HG03457 (cell line): Measurements from ENCODE around the gene ADGRG3.
"Not testable (repeated sequence)": the region's sequence is repeated elsewhere in the genome, so short reads cannot be mapped to it uniquely, and the experiment has no call there.

Experiments
- ATAC-seq: cut with Tn5 transposase; IDR thresholded peaks from one replicate; pipeline ENCODE4 v1.9.1; 2021; ENCODE audit warnings: moderate number of reproducible peaks; ENCODE audit not compliant: unreplicated experiment

ADGRG3 gene

DNA sequence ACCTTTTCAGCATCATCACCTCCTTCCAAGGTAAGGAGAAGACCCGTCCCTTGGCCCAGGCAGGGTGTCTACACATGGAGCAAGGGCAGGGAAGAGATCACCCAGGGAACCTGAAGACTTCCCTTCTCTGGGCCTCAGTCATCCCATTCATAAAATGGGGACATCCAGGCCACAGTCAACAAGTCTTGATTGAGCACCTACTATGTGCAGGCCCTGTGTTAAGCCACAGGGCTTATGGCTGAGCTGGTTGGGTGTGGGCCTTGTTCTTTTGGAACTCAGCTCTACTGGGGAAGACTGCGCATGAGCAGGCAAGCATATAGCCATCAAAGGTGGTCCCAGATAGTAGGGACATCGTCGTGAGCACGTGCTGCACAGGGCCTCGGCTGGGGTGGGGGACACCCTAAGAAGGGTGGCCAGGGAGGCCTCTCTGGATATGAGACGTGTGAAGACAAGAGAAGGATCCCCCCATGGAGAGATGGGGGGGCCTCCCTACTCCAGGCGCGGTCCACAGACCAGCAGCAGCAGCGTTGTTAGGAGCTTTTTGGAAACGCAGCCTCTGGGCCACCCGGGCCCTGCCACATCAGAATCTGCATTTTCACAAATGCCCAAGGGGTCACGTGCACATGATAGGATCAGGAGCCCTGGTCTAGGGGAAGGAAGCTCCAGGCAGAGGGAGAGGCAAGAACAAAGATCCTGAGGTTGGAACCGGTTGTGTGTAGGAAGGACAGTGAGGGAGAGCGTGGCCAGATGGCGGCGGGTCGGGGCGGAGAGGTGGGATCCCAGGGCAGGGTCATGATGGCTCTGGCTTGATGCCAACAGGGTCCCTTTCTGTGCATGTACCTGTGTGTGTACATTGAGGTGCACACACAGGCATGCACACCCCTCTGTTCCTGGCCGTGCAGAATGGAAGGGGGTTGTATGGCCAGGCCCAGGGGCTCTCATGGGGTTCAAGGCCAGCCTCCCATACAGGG, 5.9 kb upstream of the ADGRG3 start:
- no peak for ATAC-seq

DNA sequence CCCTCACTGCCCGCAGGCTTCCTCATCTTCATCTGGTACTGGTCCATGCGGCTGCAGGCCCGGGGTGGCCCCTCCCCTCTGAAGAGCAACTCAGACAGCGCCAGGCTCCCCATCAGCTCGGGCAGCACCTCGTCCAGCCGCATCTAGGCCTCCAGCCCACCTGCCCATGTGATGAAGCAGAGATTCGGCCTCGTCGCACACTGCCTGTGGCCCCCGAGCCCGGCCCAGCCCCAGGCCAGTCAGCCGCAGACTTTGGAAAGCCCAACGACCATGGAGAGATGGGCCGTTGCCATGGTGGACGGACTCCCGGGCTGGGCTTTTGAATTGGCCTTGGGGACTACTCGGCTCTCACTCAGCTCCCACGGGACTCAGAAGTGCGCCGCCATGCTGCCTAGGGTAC, 4.7 kb upstream of the ADGRG3 start:
- no peak for ATAC-seq

DNA sequence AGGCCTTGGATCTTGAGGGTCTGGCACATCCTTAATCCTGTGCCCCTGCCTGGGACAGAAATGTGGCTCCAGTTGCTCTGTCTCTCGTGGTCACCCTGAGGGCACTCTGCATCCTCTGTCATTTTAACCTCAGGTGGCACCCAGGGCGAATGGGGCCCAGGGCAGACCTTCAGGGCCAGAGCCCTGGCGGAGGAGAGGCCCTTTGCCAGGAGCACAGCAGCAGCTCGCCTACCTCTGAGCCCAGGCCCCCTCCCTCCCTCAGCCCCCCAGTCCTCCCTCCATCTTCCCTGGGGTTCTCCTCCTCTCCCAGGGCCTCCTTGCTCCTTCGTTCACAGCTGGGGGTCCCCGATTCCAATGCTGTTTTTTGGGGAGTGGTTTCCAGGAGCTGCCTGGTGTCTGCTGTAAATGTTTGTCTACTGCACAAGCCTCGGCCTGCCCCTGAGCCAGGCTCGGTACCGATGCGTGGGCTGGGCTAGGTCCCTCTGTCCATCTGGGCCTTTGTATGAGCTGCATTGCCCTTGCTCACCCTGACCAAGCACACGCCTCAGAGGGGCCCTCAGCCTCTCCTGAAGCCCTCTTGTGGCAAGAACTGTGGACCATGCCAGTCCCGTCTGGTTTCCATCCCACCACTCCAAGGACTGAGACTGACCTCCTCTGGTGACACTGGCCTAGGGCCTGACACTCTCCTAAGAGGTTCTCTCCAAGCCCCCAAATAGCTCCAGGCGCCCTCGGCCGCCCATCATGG, 4.0 kb upstream of the ADGRG3 start:
- ATAC-seq = no peak

DNA sequence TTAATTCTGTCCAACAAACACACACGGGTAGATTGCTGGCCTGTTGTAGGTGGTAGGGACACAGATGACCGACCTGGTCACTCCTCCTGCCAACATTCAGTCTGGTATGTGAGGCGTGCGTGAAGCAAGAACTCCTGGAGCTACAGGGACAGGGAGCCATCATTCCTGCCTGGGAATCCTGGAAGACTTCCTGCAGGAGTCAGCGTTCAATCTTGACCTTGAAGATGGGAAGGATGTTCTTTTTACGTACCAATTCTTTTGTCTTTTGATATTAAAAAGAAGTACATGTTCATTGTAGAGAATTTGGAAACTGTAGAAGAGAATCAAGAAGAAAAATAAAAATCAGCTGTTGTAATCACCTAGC, 3.5 kb upstream of the ADGRG3 start:
- ATAC-seq = no peak

DNA sequence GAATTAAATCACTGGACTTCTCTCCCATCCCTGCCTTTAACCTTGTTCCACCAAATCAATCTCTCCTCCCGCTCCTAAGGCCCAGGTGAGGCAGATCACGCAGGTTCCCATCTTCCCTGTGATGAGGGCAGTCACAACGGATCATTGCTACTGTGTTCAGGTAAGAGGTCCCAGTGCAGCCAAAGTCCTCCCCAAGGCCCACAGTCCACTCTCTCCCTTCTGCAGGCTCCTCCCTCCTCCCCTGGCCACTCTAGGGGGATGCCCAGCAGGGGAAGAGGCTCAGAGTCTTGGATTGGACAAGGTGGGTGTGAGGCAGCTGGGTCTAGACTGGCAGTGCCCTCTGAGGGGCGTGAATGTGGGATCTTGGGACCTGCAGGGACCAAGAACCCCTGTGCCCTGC, 2.6 kb upstream of the ADGRG3 start:
- ATAC-seq = no peak

DNA sequence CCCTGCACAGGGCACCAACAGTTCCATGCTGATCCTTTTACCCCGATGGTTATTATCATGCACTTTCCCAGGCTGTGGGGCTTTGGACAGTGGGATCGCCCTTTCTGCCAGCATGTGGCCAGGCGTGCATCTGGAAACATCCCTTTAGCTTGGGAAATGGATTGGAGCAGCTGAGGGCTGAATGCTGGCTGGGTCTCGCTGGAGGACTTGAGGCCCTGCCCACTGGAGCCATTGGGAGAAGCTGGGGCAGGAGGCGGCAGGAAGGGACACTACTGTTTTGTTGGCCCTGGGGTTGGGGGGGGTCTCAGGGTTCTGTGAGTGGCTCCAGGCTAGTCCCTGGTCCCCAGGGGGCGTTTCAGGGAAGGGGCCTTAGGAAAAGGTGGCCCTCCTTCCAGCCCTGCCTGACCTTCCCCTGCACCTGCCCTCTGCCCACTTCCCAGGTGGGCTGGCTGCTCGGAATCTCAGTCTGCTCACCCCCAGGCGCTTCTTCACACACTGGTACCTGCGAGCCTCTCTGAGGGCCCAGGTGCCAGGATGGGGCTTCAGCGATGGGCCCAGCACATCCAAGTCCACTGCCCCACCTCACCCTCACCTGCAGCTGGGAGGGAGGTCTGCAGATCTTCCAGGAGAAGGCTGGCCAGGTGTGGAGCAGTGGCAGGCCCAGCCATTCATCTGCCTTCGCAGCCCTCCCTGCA, 1.6 kb upstream of the ADGRG3 start:
- no peak for ATAC-seq

DNA sequence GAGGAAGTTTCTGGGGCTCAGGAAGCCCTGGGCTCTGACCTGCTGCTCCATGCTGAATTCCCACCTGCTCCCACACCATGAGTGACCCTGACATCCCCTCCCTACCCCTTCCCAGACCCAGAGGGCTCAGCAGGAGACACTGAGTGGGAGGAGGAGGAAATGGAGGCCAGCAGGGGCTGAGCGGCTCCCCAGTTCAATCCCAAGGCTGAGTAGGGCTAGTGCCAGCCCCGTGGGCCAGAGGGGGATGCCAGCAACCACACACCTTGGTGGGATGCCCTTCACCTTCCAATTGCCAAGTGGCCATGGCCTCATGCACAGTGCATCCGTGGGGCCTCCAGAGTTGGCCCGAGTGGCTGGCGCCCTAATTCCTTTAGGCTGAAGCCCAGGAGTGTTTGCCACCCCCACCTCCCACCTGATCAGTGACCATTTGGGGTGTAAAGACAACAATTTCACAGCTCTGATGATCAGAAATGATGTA, 1.0 kb upstream of the ADGRG3 start:
- ATAC-seq = no peak

DNA sequence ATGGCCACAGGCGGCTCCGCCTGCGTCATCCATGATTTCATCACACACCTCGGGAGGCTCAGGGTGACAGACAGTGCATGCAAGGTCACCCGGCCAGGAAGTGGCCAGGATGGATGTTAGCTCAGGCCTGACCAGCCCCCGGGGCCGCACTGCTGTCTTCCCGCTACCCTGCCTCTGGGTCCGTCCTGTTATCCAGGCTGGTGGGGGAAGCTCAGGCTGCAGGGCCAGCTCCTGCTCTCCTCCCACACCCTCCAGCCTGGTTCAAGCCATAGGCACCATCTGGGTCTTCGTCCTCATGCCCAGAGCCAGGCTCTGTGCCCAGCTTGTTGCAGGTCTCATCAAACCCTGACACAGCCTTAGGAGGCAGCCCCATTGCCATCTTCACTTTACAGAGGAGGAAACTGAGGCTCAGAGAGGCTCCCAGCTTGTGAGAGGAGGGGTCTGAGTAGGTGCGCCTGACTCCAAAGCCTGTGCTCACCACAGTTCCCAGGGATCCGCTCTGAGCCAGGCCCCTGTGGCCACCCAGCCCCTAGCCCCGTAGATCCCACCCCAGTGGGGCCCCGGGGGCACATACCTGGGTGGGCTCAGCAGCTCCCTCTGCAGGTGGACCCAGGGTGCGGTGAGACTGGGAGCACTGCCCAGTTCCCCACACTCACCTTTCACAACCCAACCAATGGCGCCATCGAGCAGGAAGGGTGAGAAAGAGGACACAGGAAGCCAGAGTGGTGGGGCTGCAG, 412 bp upstream of the ADGRG3 start:
- ATAC-seq = no peak

DNA sequence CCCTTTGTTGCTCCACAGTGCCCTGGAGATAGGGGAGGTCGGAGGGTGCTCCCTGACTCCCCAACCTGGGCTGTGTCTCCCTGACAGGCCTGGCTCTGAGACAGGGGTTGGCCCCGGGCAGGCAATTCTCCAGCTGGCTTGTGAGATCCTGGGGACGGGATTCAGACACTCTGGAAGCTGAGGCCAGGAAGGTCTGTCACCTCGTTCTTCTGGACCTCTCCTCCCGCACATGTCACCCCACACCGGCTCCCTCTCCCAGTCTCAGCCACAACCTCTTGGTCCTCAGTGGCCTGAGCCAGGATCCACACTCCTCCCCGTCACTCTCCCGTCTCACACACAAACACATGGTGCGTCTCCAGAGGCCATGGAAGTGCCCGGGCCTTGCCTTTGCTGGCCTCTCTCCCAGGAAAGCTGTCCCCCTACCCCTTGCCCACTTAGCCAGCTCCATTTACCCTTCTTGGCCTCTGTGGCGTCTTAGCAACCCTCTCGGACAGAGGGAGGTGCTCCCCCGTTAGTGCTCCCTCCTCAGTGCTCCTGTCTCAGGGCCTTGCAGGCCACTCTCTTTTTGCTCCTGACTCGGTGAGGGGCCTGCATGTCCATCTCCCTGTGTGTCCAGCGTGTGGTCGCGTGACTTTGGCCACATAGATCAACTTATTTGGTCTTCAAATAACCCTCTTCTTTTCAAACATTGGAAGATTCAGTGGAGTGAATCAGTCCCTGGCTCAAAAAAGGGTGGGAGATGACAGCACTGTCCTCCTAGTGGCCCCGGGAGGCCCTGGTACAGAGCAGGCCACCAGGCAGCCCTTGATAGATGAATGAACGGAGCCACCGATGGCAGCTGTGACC, 747 bp downstream of the ADGRG3 start:
- no peak for ATAC-seq

DNA sequence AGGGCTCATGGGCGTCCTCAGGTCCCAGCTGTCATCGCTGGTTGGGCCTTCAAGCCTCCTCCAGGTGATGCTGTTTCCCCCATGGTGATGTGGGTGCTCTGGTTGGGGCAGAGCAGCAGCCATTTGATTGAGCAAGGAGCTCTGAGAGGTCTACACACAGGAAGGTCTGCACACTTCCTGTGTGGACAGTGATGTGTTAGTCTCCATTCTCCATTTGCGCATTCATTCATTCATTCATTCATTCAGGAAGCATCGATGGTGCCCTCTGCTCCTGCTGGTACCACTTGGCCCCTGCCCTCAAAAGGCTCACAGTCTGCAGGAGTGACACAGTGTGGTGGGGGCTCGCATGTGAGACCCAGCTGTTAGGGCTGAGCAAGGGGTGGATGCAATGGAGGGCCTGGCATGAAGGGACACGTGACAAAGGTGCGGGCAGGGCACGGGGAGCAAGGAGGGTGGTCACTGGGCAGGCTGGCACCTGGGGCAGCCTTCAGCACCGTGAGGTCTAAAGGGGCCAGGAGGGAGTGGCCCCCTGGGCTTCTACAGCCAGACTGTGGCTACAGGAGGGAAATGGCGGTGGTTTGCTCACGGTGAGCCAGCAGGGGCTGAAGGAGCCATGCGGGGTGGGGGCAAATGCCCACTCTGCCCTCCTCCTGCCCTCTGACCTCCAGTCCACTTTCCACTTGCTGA, 1.5 kb downstream of the ADGRG3 start:
- no peak for ATAC-seq

DNA sequence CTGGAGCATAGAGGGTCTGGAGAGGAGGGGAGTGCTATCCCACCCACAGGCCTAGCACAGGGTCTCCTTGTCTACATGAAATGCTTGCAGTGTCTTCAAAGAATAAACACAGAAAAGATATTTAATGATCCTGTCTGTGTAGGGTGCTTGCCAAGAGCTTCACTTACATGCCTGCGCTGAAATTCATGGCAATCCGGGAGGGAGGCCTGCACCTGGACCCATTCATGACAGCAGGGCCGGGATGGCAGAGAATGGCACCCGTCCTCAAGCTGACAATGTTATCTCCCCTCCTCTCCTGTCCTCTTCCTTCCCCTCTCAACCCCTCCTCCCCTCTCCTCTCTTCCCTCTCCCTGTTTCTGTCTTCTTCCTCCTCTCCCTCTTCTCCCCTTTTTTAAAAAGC, 2.1 kb downstream of the ADGRG3 start:
- ATAC-seq = no peak

DNA sequence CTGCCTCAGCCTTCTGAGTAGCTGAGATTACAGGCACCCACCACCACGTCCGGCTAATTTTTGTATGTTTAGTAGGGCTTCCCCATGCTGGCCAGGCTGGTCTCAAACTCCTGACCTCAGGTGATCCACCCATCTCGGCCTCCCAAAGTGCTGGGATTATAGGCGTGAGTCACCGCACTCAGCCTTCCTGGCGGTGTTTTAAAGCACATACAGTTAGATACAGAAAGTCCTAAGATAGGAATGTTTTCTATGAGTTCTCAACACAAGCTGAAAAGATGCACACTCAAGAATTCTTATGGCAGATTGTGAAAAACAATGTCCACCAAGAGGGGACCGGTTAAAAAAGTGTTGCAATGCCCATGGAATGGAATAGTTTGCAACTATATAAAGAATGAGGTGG, 3.3 kb downstream of the ADGRG3 start:
- ATAC-seq = not testable (repeated sequence)

DNA sequence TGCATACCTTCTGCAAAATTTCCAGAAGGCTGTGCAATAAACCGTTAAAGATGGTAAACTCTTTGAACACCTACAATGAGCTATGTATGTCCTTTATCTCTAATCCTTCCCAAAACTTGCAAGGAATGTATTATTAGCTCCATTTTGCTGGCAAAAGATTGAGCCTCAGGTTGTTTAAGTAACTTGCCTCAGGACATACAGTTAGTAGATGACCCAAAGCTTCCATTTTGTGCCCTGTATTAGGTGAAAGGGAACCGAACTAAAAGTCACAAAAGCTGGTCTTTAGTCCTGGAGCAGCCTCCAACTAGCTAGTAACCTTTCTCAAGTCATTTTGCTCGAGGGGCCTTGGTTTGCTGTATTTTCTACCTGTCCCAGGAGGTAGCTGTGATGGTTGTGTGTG, 4.3 kb downstream of the ADGRG3 start:
- ATAC-seq = no peak

DNA sequence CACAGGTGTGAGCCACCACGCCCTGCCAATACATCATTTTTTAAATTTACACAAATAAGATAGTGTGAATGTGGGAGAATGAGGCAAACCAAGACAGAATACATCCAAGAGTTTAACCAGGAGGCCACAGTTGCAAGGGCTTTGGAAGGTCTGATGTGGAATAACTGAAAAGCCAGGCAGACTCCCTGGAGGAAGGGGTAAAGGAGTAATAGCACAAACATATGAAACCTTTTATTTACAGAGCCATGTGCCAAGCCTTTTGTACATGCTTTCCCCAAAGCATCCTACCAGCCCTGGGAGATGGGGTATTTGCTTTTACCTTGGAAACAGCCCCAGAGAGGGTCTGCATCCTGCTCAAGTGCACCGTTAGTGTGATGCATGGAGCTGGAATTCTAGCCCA, 4.7 kb downstream of the ADGRG3 start:
- no peak for ATAC-seq

DNA sequence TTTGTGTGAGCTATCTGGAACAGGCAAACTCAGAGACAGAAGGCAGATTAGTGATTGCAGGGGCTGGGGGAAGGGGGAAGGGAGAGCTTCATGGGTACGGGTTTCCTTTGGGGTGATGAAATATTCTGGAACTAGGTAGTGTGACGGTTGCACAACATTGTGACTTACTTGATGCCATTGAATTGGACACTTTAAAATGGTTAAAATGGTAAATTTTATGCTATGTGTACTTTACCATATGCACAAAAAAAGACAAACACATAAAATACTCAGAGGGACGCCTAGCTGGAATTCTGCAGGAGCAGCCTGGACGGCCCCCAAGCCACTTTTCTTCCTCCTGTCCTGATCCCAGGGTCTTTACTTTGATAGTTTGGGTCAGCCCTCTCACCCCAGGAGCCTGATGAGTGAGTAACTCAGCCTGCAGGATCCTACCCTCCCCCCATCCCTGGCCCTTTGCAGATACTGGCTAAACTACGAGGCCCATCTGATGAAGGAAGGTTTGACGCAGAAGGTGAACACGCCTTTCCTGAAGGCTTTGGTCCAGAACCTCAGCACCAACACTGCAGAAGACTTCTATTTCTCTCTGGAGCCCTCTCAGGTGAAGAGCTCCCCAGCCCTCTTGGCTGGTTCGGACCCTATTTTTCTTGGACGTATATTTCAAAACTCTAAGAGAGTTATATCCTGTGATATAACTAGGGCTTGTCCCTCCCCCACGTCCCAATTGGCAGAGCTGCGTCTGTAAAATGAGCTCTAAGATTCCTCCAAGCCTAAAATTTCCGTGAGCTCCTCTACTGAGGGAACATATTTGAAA, 7.8 kb downstream of the ADGRG3 start:
- no peak for ATAC-seq

DNA sequence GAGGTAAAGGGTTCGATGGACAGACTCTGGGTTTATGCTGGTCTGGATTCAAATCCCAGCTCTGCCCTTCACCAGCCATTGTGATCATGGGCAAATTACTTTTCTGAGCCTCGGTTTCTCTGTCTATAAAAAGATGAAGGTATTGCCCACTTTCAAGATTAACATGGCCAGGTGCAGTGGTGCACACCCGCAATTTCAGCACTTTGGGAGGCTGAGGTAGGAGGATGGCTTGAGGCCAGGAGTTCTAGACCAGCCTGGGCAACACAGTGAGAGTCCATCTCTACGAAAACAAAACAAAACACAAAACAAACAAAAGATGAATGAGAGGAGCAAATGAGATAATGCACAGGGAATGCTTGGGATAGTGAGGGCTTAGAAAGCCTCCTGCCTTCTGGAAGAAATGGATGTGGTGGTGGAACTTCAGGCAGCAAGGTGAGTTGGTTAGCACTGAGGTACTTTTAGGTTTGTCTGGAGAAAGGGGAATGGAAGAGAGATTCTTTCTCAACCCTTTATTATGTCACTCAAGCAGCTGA, 8.5 kb downstream of the ADGRG3 start:
- ATAC-seq = no peak

DNA sequence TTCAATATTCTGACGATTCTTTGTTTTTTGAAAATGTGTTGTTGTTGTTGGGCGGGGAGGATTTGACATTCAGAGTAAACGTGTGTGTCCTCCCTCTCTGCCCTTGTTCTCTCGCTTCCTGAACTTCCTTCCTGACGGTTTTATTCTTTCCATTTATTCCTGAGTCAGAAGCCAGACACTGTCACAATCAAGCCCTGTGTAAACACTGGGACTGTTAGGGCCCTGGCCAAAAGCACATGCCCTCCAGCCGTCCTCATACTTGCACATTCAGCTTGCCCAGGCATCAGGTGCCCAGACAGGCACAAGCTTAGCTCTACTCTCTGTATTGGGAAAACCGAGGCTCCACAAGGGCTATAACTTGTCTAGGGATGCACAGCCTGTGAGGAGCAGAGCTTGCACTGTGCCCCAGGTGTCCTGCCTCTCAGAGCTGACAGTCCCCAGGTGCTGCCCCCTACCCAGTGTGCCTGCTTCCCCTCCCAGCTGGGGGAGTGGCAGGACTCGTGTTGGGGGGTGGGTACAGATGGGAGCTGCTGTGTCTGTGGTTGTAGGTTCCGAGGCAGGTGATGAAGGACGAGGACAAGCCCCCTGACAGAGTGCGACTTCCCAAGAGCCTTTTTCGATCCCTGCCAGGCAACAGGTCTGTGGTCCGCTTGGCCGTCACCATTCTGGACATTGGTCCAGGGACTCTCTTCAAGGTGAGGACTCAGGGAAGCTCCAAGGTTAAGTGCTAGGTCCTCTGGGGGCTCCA, 9.7 kb downstream of the ADGRG3 start:
- ATAC-seq = no peak

DNA sequence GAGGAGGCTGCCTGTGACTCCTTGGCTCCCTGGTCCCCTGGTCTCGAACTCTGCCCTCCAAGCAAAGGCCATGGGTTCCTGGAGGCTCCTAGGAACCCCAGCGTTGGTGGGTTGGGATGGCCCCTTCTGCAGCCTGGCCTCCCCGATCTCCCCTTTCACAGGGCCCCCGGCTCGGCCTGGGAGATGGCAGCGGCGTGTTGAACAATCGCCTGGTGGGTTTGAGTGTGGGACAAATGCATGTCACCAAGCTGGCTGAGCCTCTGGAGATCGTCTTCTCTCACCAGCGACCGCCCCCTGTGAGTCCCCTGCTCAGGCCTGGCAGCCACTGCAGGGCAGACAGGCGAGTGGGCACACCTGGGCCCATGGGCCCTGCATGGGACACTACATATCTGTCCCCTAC, 10.9 kb downstream of the ADGRG3 start:
- no peak for ATAC-seq
